Memory B cell (primary cell): ENCODE results near the gene IGSF21.

Experiments
- ATAC-seq: fragments of 150-1000 bp; cut with Tn5 transposase; 2 replicates; pipeline ENCODE4 v1.10.0; 2021; ENCODE audit warnings: low read depth, mild to moderate bottlenecking, moderate library complexity
- DNase-seq, 2 donors: peaks; one replicate each; pipeline ENCODE4 v3.0.0; 2022; ENCODE audit warnings: low spot score in 2 of 2
- H3K27ac Mint-ChIP-seq: one replicate; pipeline ENCODE4 v1.8.0; 2022; ENCODE audit warnings: mild to moderate bottlenecking, moderate library complexity, mixed read lengths
- H3K27me3 Mint-ChIP-seq: one replicate; pipeline ENCODE4 v1.8.0; 2022; ENCODE audit warnings: mixed read lengths
- H3K36me3 Mint-ChIP-seq: one replicate; pipeline ENCODE4 v1.8.0; 2022; ENCODE audit warnings: mild to moderate bottlenecking, mixed read lengths
- H3K4me1 Mint-ChIP-seq: one replicate; pipeline ENCODE4 v1.8.0; 2022; ENCODE audit warnings: mixed read lengths
- H3K4me3 Mint-ChIP-seq: one replicate; pipeline ENCODE4 v1.8.0; 2022; ENCODE audit warnings: mild to moderate bottlenecking, moderate library complexity, mixed read lengths
- H3K9me3 Mint-ChIP-seq: one replicate; pipeline ENCODE4 v1.8.0; 2022; ENCODE audit warnings: mixed read lengths

IGSF21 gene

DNA sequence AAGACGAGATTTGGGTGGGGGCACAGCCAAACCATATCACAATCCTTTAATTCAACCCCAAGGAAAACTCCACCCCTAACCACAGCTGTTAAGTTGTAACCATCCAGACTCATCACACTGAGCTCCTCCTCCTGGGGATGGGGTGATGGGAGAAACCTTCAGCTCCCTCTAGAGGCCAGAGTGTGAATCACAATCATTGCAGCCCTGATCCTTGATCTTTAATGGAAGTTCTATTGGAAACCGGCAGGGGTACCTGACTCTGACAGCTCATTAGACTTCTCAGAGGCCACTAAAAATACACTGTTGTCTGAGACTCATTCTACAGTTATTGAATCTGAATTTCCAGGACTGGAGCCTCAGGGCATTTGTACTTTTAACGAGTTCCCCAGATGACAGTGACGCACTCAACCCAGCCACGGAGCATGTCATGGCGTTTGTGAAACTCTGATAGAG lies 127.2 kb downstream of the IGSF21 start:
- DNase-seq = no peak
- H3K36me3 Mint-ChIP-seq = no peaks in the 10 kb centered on the region
- no peaks in the 10 kb centered on the region for H3K4me1 Mint-ChIP-seq
- no peak for ATAC-seq
- H3K27me3 Mint-ChIP-seq = peaks cover 13% of the 10 kb centered on the region
- no peak overlapping the region for H3K27ac Mint-ChIP-seq
- peaks cover 13% of the 10 kb centered on the region for H3K9me3 Mint-ChIP-seq
- H3K4me3 Mint-ChIP-seq = no peak overlapping the region

DNA sequence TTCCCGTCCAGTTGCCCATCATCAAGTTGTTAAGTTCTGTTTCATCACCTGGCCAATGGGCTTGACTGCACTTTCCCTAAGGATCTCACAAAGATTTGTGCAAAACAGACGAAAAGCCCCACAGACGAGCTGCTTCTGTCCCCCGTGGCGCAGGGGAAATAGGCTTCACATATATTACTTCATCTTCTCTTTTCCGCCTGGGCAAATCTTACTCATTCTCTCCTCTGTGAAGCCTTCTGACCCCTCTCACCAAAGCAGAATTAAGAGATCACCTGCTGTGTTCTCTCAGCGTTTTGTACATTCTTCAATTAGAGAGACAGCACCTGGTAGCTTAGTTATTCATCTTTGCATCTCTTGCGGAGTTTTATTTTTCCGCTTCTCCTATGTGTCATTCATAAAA lies 129.8 kb downstream of the IGSF21 start:
- ATAC-seq (no peak), DNase-seq (no peak)
- Mint-ChIP-seq H3K36me3 (no peaks in the 10 kb centered on the region), H3K4me1 (no peaks in the 10 kb centered on the region), H3K9me3 (peaks cover 11% of the 10 kb centered on the region), H3K27ac (no peak overlapping the region), H3K4me3 (no peak overlapping the region), H3K27me3 (peaks cover 11% of the 10 kb centered on the region)

DNA sequence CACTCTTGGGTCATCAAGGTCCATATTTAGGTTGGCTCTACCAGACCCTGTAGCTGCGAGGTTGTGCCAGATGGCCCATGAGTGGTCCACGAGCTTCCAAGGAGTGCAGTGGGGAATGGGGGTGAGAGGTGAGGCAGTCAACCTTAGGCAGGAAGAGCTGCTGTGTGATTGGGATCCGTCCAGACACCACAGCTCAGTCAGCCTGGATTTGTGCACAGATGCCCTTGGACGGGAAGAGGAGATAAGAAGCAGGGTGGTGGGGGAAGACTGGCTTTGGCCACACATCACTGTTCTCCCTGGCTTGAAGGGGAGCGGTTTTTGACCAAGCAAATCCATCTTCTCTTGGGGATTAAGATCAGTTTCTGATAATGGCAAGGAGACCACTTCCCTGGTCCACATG lies 130.6 kb downstream of the IGSF21 start:
- H3K27me3 Mint-ChIP-seq = peaks cover 12% of the 10 kb centered on the region
- no peaks in the 10 kb centered on the region for H3K36me3 Mint-ChIP-seq
- ATAC-seq = no peak
- DNase-seq = no peak
- H3K4me3 Mint-ChIP-seq = no peak overlapping the region
- H3K4me1 Mint-ChIP-seq = no peaks in the 10 kb centered on the region
- H3K27ac Mint-ChIP-seq = no peak overlapping the region
- H3K9me3 Mint-ChIP-seq = peaks cover 10% of the 10 kb centered on the region

DNA sequence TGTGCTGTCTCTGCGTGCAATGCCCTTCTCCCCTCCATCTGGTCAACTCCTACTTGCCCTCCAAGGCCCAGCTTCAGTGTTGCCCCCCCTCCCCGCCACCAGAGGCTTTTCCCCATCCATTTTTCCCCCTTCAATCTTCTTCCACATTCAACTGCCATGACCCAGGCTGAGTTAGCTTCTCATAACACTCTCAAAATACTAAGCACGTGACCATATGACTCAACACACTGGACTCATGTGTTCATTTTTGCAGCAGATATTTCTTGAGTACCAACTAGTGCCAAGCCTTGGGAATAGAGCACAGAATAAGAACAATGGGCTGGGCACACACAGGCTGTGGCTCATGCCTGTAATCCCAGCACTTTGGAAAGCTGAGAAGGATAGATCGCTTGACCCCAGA lies 132.1 kb downstream of the IGSF21 start:
- H3K4me3 Mint-ChIP-seq = no peak overlapping the region

DNA sequence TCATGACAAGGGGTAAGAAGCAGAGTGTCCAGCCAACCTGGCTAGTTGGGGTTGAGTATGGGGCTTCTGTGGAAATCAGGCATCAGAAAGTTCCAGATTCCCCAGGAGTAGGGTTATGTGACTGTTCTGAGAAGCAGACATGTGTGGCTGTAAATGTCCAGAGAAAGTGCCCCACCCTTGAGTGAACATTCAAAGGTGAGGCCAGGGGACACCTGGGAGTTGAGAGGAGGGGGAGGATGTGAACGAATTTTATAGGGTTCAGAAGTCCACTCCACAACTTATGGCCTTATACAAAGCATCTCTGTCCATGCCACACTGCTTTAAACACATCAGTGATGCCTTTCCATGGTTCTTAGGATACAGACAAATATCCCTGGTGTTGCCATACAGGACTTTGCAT lies 133.3 kb downstream of the IGSF21 start:
- H3K27me3 Mint-ChIP-seq = peaks cover 15% of the 10 kb centered on the region
- DNase-seq (no peak), ATAC-seq (no peak)
- no peak overlapping the region for H3K27ac Mint-ChIP-seq
- no peaks in the 10 kb centered on the region for H3K36me3 Mint-ChIP-seq
- no peaks in the 10 kb centered on the region for H3K9me3 Mint-ChIP-seq
- H3K4me3 Mint-ChIP-seq = no peak overlapping the region
- H3K4me1 Mint-ChIP-seq = no peaks in the 10 kb centered on the region

More for the DNA sequence above, 132.1 kb downstream of the IGSF21 start:
- peaks cover 15% of the 10 kb centered on the region for H3K27me3 Mint-ChIP-seq
- ATAC-seq (no peak), DNase-seq (no peak)
- H3K4me1 Mint-ChIP-seq = no peaks in the 10 kb centered on the region
- no peaks in the 10 kb centered on the region for H3K36me3 Mint-ChIP-seq
- H3K27ac Mint-ChIP-seq = no peak overlapping the region
- peaks cover 8% of the 10 kb centered on the region for H3K9me3 Mint-ChIP-seq

DNA sequence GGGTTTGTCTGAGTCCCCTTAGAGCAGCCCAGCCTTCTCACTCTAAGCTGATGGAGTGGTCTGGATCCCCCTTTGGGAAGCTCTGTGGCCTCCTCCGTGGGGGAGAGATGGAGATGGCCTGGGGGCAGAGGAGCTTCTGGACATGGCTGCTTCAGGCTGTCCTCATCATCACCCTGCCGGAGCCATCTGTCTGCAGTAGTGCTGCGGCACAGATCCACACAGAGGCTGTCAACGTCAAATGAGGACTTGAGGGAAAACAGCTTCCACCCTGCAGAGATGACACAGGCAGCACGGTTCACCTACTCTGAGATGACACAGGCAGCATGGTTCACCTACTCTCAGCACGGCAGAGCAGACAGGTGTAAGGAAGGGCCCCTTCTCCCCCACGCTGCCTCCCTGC lies 134.3 kb downstream of the IGSF21 start:
- no peaks in the 10 kb centered on the region for H3K9me3 Mint-ChIP-seq
- H3K4me3 Mint-ChIP-seq = no peak overlapping the region
- no peaks in the 10 kb centered on the region for H3K36me3 Mint-ChIP-seq
- ATAC-seq (no peak), DNase-seq (no peak)
- H3K27ac Mint-ChIP-seq = no peak overlapping the region
- no peaks in the 10 kb centered on the region for H3K4me1 Mint-ChIP-seq
- H3K27me3 Mint-ChIP-seq = peaks cover 15% of the 10 kb centered on the region

DNA sequence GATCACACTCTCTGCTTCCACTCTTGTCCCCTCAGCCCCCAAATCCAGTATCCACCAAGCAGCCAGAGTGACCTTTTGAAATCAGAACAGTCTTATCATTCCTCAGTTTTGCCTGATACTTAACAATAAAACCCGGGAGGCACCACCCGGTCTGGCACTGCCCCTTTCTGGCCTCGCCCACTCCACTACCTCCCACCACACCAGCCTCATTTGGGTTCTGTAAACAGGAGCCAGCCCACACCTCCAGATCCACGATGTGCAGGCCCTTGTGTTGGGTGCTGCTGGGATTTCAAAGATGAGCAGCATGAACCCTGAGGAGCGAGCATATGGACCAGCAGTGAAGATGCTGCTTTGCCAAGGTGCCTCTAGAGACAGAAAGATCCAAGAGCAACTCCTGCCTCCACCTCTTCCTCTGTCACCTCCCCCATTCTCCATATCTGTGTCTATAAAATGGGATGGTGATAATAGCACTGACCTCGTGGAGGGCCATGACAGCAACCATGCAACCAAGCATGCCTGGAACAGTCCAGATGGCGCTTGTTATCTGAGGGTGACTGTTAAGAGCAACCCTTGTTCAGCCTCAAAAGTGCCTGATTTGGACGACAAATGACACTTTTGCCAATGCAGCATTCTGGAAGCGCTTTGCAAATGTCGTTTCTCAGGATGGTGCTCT lies 136.0 kb downstream of the IGSF21 start:
- H3K4me1 Mint-ChIP-seq = no peaks in the 10 kb centered on the region
- DNase-seq (no peak), ATAC-seq (no peak)
- no peaks in the 10 kb centered on the region for H3K36me3 Mint-ChIP-seq
- no peaks in the 10 kb centered on the region for H3K9me3 Mint-ChIP-seq
- H3K27me3 Mint-ChIP-seq = peaks cover 12% of the 10 kb centered on the region
- H3K27ac Mint-ChIP-seq = no peak overlapping the region
- no peak overlapping the region for H3K4me3 Mint-ChIP-seq

DNA sequence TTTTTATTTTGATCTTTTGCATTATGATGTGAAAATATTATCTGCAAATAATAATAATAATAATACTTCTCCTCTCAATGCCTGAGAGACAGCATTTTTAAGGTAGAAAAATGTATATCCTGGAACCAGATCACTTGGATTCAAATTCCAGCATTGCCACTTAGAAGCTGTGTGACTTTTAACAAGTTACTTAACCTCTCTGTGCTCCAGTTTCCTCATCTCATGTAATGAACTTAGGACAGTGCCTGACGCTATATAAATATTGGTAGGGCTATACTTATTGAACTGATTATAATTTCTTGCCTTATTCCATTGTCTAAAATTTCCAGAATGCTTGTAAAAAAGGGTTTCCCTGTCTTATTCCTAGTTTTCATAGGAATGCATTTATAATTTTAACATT lies 137.2 kb downstream of the IGSF21 start:
- DNase-seq (no peak), ATAC-seq (no peak)
- Mint-ChIP-seq H3K9me3 (no peaks in the 10 kb centered on the region), H3K27ac (no peak overlapping the region), H3K27me3 (peaks cover 9% of the 10 kb centered on the region), H3K36me3 (no peaks in the 10 kb centered on the region), H3K4me3 (no peak overlapping the region), H3K4me1 (no peaks in the 10 kb centered on the region)

DNA sequence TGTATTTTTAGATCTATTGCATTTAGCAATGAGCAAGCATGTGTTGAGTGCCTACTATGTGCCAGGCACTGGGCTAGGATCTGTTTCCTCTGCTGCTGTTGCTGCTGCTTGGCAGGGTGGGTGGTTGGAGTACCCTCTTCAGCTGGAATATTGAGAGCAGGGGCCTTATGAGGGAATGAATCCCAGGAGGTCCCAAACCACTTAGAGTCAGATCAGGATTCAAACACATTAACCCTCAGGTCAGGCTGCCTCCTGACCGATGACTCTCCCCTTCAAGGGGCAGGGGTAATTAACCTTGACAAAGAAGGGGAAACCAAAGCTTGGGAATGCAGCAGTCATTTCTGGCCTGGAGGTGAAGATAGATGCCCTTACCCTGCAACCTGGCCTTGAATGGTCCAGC lies 138.0 kb downstream of the IGSF21 start:
- H3K36me3 Mint-ChIP-seq = no peaks in the 10 kb centered on the region
- no peak for ATAC-seq
- peaks cover 6% of the 10 kb centered on the region for H3K27me3 Mint-ChIP-seq
- no peak overlapping the region for H3K4me3 Mint-ChIP-seq
- H3K27ac Mint-ChIP-seq = no peak overlapping the region
- H3K4me1 Mint-ChIP-seq = no peaks in the 10 kb centered on the region
- DNase-seq = no peak
- peaks cover under 1% of the 10 kb centered on the region for H3K9me3 Mint-ChIP-seq

DNA sequence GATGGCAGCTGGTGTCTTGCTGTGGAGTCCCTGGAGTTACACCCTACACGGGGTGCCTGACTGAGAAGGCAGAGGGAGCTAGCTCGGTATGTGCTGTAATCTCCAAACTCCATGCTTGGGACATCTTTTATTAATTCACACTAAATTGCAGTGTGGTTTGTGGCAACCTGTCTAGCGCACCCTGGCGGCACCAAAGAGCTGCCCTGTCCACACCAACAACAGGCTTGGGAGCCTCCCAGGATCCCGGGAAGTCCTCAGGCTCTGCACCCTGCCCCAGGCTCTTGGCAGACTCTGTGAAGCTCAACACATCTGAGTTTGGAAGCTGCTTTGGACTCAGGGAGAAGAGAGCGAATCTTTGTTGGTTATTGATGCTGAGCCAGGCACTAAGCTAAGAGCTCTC lies 138.9 kb downstream of the IGSF21 start:
- no peak overlapping the region for H3K27ac Mint-ChIP-seq
- peaks cover 3% of the 10 kb centered on the region for H3K36me3 Mint-ChIP-seq
- DNase-seq (no peak), ATAC-seq (no peak)
- peaks cover 9% of the 10 kb centered on the region for H3K27me3 Mint-ChIP-seq
- H3K4me3 Mint-ChIP-seq = no peak overlapping the region
- H3K4me1 Mint-ChIP-seq = no peaks in the 10 kb centered on the region
- peaks cover 5% of the 10 kb centered on the region for H3K9me3 Mint-ChIP-seq

DNA sequence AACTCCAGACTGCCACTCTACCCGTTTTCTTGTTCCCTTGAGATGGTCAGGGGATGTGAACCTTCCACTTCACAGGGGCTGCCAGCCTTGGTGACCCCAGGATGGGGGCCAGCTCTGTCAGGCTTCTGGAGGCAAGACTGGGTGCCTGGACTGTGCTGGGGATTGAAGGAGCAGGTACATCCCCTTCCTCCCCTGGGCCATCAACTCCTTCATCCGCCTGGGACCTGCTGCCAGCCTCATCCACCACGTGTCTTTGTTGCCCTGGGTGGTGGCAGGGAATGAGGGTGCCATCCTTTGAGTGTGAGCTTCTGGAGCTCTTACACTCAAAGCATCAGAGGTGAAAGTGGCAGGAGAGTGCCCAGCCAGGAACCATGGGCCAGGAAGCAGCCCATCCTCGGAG lies 139.6 kb downstream of the IGSF21 start:
- H3K4me3 Mint-ChIP-seq = no peak overlapping the region
- DNase-seq = no peak
- no peak overlapping the region for H3K27ac Mint-ChIP-seq
- peaks cover 3% of the 10 kb centered on the region for H3K36me3 Mint-ChIP-seq
- peaks cover 5% of the 10 kb centered on the region for H3K9me3 Mint-ChIP-seq
- no peaks in the 10 kb centered on the region for H3K4me1 Mint-ChIP-seq
- H3K27me3 Mint-ChIP-seq = peaks cover 9% of the 10 kb centered on the region
- no peak for ATAC-seq

DNA sequence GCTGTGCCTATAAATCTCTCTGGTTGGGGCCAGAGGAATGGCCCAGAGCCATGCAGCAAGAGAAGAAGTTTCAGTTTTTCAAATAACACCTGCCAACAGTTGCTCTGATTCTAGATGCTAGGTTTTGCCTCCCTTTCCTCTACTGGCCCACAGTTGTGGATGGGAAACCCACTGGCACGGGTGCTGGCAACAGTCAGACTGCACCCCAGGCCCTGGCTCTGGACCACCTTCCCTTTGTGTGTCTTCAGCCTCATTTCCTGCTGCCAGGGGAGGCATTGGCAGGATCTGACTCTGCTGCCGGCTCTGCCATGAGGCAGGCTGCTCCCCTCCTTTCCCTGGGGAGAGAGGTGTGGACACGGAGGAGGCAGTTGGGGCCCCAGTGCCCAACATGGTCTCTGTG lies 142.0 kb downstream of the IGSF21 start:
- no peak for DNase-seq
- Mint-ChIP-seq H3K4me3 (no peak overlapping the region), H3K27me3 (peaks cover 5% of the 10 kb centered on the region), H3K9me3 (peaks cover 5% of the 10 kb centered on the region), H3K36me3 (peaks cover 3% of the 10 kb centered on the region), H3K27ac (no peak overlapping the region), H3K4me1 (no peaks in the 10 kb centered on the region)
- no peak for ATAC-seq

DNA sequence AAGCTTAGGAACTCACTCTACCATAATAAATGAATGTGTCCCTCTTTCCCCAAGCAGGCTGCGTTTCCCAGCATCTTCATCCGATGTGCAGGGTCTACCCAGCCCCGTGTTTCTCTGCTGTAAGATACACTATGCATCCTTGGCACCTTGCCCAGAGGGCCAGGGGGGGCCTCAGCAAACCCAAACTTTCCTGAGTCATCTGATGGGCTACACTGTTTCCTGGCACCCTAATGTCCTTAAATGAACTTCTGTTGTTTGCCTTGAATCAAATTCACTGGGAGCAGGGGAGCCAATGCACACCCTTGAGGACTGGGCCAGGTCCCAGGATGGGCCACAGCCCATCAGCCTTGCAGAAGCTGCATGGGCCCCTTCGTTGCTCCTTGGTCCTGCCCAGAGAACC lies 145.5 kb downstream of the IGSF21 start:
- no peak for DNase-seq
- Mint-ChIP-seq H3K36me3 (peaks cover 3% of the 10 kb centered on the region), H3K9me3 (peaks cover 9% of the 10 kb centered on the region), H3K27me3 (peaks cover 11% of the 10 kb centered on the region), H3K4me3 (no peak overlapping the region), H3K27ac (no peak overlapping the region), H3K4me1 (no peaks in the 10 kb centered on the region)
- ATAC-seq = no peak

DNA sequence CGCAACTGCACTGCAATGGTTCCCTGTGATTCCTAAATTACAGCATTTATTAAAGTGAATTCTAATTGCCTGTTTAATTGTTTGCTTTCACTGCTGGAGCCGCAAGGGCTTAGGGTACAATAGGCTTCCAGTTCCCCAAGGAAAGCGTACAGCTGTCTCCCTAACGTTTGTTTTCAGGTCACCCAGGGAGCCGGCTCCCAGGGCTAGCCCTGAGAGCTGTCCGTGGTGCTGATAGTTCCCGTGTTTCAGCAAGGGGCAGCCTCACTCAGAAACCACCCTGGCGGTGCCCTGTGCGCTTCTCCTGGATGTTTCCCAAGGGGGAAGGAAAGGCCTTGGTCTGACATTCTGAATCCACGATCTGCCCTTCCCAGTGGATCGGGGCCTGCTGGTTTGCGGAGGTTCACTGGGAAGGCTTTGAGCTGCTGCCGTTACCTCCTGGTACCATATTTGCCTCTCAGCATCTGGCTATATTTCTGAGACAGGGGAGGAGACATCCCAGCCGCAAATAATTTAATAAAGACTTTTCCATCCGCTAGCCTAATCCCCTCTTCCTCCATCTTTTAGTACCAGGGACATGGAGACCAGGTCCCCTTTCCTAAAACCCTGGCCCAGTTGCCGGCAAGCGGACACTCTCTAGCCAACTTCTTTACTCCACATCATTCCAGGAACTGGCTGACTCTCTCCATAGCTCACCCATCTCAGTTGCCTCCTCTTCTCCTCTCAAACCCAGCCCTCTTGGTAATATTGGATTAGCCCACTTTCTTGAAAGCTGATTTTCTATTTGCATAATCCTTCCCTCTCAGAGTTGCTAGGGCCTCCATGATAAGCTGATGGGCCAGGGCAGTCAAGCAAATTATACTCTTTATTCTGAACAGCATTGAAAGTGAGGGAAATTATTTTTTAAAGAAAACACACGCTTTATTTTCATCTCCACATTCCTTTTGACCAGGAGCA lies 149.0 kb downstream of the IGSF21 start:
- no peaks in the 10 kb centered on the region for H3K4me1 Mint-ChIP-seq

More for the DNA sequence above, 149.0 kb downstream of the IGSF21 start:
- peaks cover 12% of the 10 kb centered on the region for H3K27me3 Mint-ChIP-seq
- no peak overlapping the region for H3K4me3 Mint-ChIP-seq
- DNase-seq = no peak
- ATAC-seq = no peak
- no peaks in the 10 kb centered on the region for H3K36me3 Mint-ChIP-seq
- peaks cover 7% of the 10 kb centered on the region for H3K9me3 Mint-ChIP-seq
- H3K27ac Mint-ChIP-seq = no peak overlapping the region
